IMR-90 (cell line): ENCODE results near the gene ABHD1. TPM values are rescaled to one million over a fixed set of nuclear protein-coding genes. Genes with fewer than 3 reads are reported as not detected.

Experiments
- ATAC-seq: fragments of 200-7000 bp; cut with Tn5 transposase; 2 replicates; pipeline ENCODE4 v1.9.1; 2020; ENCODE audit warnings: low read depth, mild to moderate bottlenecking, moderate library complexity
- BruUV-seq: library from RNA; stranded (reverse); fragments of 400-500 nt; replicated peaks from 2 replicates; lab custom pipeline; 2021; lab: Mats Ljungman, UMichigan
- CTCF ChIA-PET: fragments of 300-600 bp; formaldehyde crosslinking; extraction: SDS; loops from one replicate; lab custom pipeline; 2021; ENCODE audit warnings: antibody characterized with exemption; lab: Yijun Ruan, JAX
- POLR2A ChIA-PET: fragments of 300-600 bp; sonication (Branson Sonifier 250); formaldehyde crosslinking; loops from one replicate; lab custom pipeline; 2022; ENCODE audit warnings: antibody characterized with exemption; ENCODE audit not compliant: unreplicated experiment; lab: Charles Lee
- DNase-seq: peaks from one replicate; pipeline ENCODE4 v3.0.0; 2013
- H2AFZ ChIP-seq: replicated peaks from 2 replicates; pipeline ENCODE3; 2013; ENCODE audit warnings: low read length, mild to moderate bottlenecking; ENCODE audit not compliant: poor library complexity
- H2AK5ac ChIP-seq: 2 replicates; pipeline ENCODE4 v1.6.1; 2013; ENCODE audit warnings: low read depth, low read length, inconsistent platforms
- H2AK9ac ChIP-seq: replicated peaks from 2 replicates; pipeline ENCODE3; 2013; ENCODE audit warnings: mild to moderate bottlenecking, low read depth, low read length, moderate library complexity; ENCODE audit not compliant: poor library complexity
- H2BK120ac ChIP-seq: 2 replicates; pipeline ENCODE4 v1.6.1; 2013; ENCODE audit warnings: low read depth, low read length, inconsistent platforms
- H2BK15ac ChIP-seq: 3 replicates; pipeline ENCODE4 v1.6.1; 2013; ENCODE audit warnings: low read depth, low read length, inconsistent platforms
- H2BK20ac ChIP-seq: 2 replicates; pipeline ENCODE4 v1.6.1; 2013; ENCODE audit warnings: low read depth, mild to moderate bottlenecking, inconsistent platforms, low read length, moderate library complexity
- H2BK5ac ChIP-seq: 2 replicates; pipeline ENCODE4 v1.6.1; 2013; ENCODE audit warnings: mild to moderate bottlenecking, low read depth, low read length, inconsistent platforms; ENCODE audit not compliant: poor library complexity, severe bottlenecking
- H3K14ac ChIP-seq: replicated peaks from 2 replicates; pipeline ENCODE4 v1.6.1; 2013; ENCODE audit warnings: low read depth, low read length, inconsistent platforms
- H3K18ac ChIP-seq: 2 replicates; pipeline ENCODE4 v1.6.1; 2013; ENCODE audit warnings: low read depth, low read length, control low read depth
- H3K23ac ChIP-seq: 2 replicates; pipeline ENCODE4 v1.6.1; 2013; ENCODE audit warnings: low read depth, low read length, inconsistent platforms
- H3K27ac ChIP-seq: 2 replicates; pipeline ENCODE4 v1.5.1; 2013; ENCODE audit warnings: mild to moderate bottlenecking, control low read depth, low read length; ENCODE audit not compliant: insufficient read depth
- H3K27me3 ChIP-seq: 2 replicates; pipeline ENCODE4 v1.6.1; 2013; ENCODE audit warnings: low read length; ENCODE audit not compliant: control insufficient read depth, insufficient read depth
- H3K36me3 ChIP-seq: 2 replicates; pipeline ENCODE4 v1.6.1; 2013; ENCODE audit warnings: low read length, mixed read lengths; ENCODE audit not compliant: control insufficient read depth, insufficient read depth
- H3K4ac ChIP-seq: 2 replicates; pipeline ENCODE4 v1.6.1; 2013; ENCODE audit warnings: low read depth, low read length, inconsistent platforms
- H3K4me1 ChIP-seq: 2 replicates; pipeline ENCODE4 v1.6.1; 2013; ENCODE audit warnings: low read length, mixed read lengths; ENCODE audit not compliant: control insufficient read depth, insufficient read depth
- H3K4me2 ChIP-seq: 2 replicates; pipeline ENCODE4 v1.6.1; 2013; ENCODE audit warnings: low read depth, mild to moderate bottlenecking, control low read depth, low read length, moderate library complexity
- H3K4me3 ChIP-seq: 2 replicates; pipeline ENCODE4 v1.5.1; 2013; ENCODE audit warnings: low read depth, mild to moderate bottlenecking, control low read depth, low read length, moderate library complexity; ENCODE audit not compliant: insufficient read depth
- H3K56ac ChIP-seq: 2 replicates; pipeline ENCODE4 v1.6.1; 2013; ENCODE audit warnings: low read length, inconsistent platforms; ENCODE audit not compliant: insufficient read depth; ENCODE audit errors: extremely low read depth
- H3K79me1 ChIP-seq, 2 experiments: 2 replicates each; pipeline ENCODE4 v1.6.1; 2013; ENCODE audit warnings: low read length in 2 of 2, inconsistent platforms in 1 of 2, low read depth in 1 of 2
- H3K9ac ChIP-seq: 2 replicates; pipeline ENCODE4 v1.6.1; 2013; ENCODE audit warnings: low read depth, low read length, control low read depth
- H3K9me1 ChIP-seq: 2 replicates; pipeline ENCODE4 v1.6.1; 2013; ENCODE audit warnings: low read length, inconsistent platforms; ENCODE audit not compliant: insufficient read depth
- H3K9me3 ChIP-seq: 2 replicates; pipeline ENCODE4 v1.6.1; 2013; ENCODE audit warnings: low read length; ENCODE audit not compliant: control insufficient read depth, insufficient read depth
- H4K20me1 ChIP-seq: 2 replicates; pipeline ENCODE4 v1.6.1; 2013; ENCODE audit warnings: low read length, inconsistent platforms; ENCODE audit not compliant: insufficient read depth
- H4K5ac ChIP-seq: 2 replicates; pipeline ENCODE4 v1.6.1; 2013; ENCODE audit warnings: mild to moderate bottlenecking, low read depth, low read length, control low read depth
- H4K8ac ChIP-seq, 2 experiments: 2 replicates each; pipeline ENCODE4 v1.6.1; 2013; ENCODE audit warnings: low read depth in 2 of 2, low read length in 2 of 2, control low read depth in 1 of 2, inconsistent platforms in 1 of 2
- H4K91ac ChIP-seq: 2 replicates; pipeline ENCODE4 v1.6.1; 2013; ENCODE audit warnings: low read depth, low read length, inconsistent platforms; ENCODE audit not compliant: insufficient read depth
- CEBPB ChIP-seq: IDR thresholded peaks from 2 replicates; pipeline ENCODE4 v1.6.1; 2012; ENCODE audit warnings: low read depth, low read length, improper control_type of control experiment
- ELK1 ChIP-seq: fragments of 150-350 bp; IDR thresholded peaks from 2 replicates; pipeline ENCODE4 v1.6.1; 2016; ENCODE audit warnings: low read depth, mild to moderate bottlenecking, low read length, moderate library complexity, borderline replicate concordance
- MAZ ChIP-seq: IDR thresholded peaks from 2 replicates; pipeline ENCODE4 v1.6.1; 2012; ENCODE audit warnings: low read depth, mild to moderate bottlenecking, low read length, improper control_type of control experiment, moderate library complexity, borderline replicate concordance
- POLR2A ChIP-seq: IDR thresholded peaks from 2 replicates; pipeline ENCODE4 v1.6.1; 2012; ENCODE audit warnings: mild to moderate bottlenecking, low read depth, low read length
- RAD21 ChIP-seq: IDR thresholded peaks from 2 replicates; pipeline ENCODE4 v1.6.1; 2012; ENCODE audit warnings: low read length, improper control_type of control experiment
- SMC3 ChIP-seq: fragments of 150-350 bp; IDR thresholded peaks from 2 replicates; pipeline ENCODE4 v1.6.1; 2016; ENCODE audit warnings: low read depth, mild to moderate bottlenecking, antibody characterized with exemption, low read length, moderate library complexity
- USF2 ChIP-seq: fragments of 150-350 bp; IDR thresholded peaks from 2 replicates; pipeline ENCODE4 v1.6.1; 2017; ENCODE audit warnings: mild to moderate bottlenecking, antibody characterized with exemption, low read length, low read depth
- WGBS, 2 experiments: methylation state at CpG; one replicate each; pipeline versions ENCODE4 v1.1.5 to v1.1.7; 2013; ENCODE audit warnings: missing lambda C conversion rate in 2 of 2; ENCODE audit not compliant: insufficient read length in 1 of 2; ENCODE audit errors: extremely low coverage in 2 of 2; 5-methylcytosine and 5-hydroxymethylcytosine counted together
- dilution Hi-C: fragments of 300-500 bp; cut with HindIII; formaldehyde crosslinking; loops from one replicate; pipeline ENCODE4 v1.14.3; 2018; ENCODE audit warnings: low sequenced_read_pairs; ENCODE audit not compliant: unreplicated experiment
- in situ Hi-C: fragments of 300-500 bp; cut with MboI; formaldehyde crosslinking; loops from 3 replicates; pipeline ENCODE4 v1.14.3; 2019; ENCODE audit warnings: low sequenced_read_pairs, inconsistent platforms, mixed read lengths
- intact Hi-C: fragments of 100-400 bp; cut with micrococcal nuclease; formaldehyde crosslinking; loops from 2 replicates; pipeline ENCODE4 v1.10.0; 2022
- polyA plus RNA-seq, 3 experiments: library from polyadenylated mRNA; depleted of rRNA; stranded (reverse); fragments of >200 nt; gene quantifications; 2 replicates each; pipeline ENCODE4 v1.2.3, GENCODE V29; 2012; ENCODE audit warnings: low replicate concordance in 1 of 3
- total RNA-seq: library from RNA; depleted of rRNA; stranded (reverse); fragments of >200 nt; gene quantifications from 2 replicates; pipeline ENCODE4 v1.2.3, GENCODE V29; 2012

Gene ABHD1
- total and polyA plus RNA-seq, 2 of the 4 experiments (the other 2 are of a cell fraction): 0.24 TPM; not detected in 1

GRCh38 chr2:27077231-27077630 lies 46.4 kb upstream of the ABHD1 start:
- H3K27me3 ChIP-seq: no peaks in the 10 kb centered on the region
- WGBS, 2 experiments: 100% methylated on average over 3 of the region's 7 CpGs; no CpG with 5 or more reads in 1 of the 2 experiments
- dilution Hi-C loops: no loop called here
- H3K4me1 ChIP-seq: peaks cover 36% of the 10 kb centered on the region
- H3K9ac ChIP-seq: no peak overlapping the region
- H3K18ac ChIP-seq: peak overlapping the region; percentile 11; the same call in 1 of the 2 replicates
- no peak overlapping the region for H3K56ac ChIP-seq
- no peaks in the 10 kb centered on the region for H3K9me3 ChIP-seq
- H2BK20ac ChIP-seq: peak overlapping the region; percentile 59
- peak overlapping the region; percentile 79 for H2BK120ac ChIP-seq
- no TSS peak for BruUV-seq
- peak overlapping the region; percentile 73 for H3K4ac ChIP-seq
- H3K14ac ChIP-seq: peak overlapping the region; percentile 29
- H3K36me3 ChIP-seq: peaks cover 13% of the 10 kb centered on the region; the same call in 1 of the 2 replicates
- no peak overlapping the region for H2AFZ ChIP-seq
- H4K20me1 ChIP-seq: peaks cover 14% of the 10 kb centered on the region
- peak overlapping the region; percentile 2 for H2BK5ac ChIP-seq
- TF ChIP-seq SMC3 (no peak), RAD21 (no peak), USF2 (no peak), ELK1 (no peak), POLR2A (no peak), CEBPB (no peak), MAZ (no peak)
- peak overlapping the region; percentile 11; the same call in 1 of the 2 replicates for H4K5ac ChIP-seq
- POLR2A ChIA-PET: interaction anchor here (0.5 kb wide), 1 partner anchor 350 kb away, joined by 3 read pairs; no protein-coding TSS in a partner anchor
- in situ Hi-C loops: no loop called here
- CTCF ChIA-PET: interaction anchor here (0.5 to 1.3 kb wide), 2 partner anchors 231 to 1319 kb away, joined by 3 read pairs; no protein-coding TSS in a partner anchor
- peak overlapping the region; percentile 73 for H2AK9ac ChIP-seq
- H3K79me1 ChIP-seq: peaks cover 3 to 39% of the 10 kb centered on the region in 2 experiments; a peak in 3 of 4 replicates
- intact Hi-C loops: no loop called here
- H2BK15ac ChIP-seq: peak overlapping the region; percentile 78; the same call in 2 of the 3 replicates
- 0 out of 2 replicates have a peak overlapping the region, but pooled peaks have one; percentile 2 for H3K27ac ChIP-seq
- peak overlapping the region; percentile 17; the same call in 1 of the 2 replicates for H3K23ac ChIP-seq
- H3K4me3 ChIP-seq: no peak overlapping the region
- no peak overlapping the region for H3K4me2 ChIP-seq
- H4K8ac ChIP-seq: peak overlapping the region in 1 of 2 experiments; percentile 70; a peak in 2 of 4 replicates
- H4K91ac ChIP-seq: peak overlapping the region; percentile 37
- H2AK5ac ChIP-seq: peak overlapping the region; percentile 96
- ATAC-seq (no peak), DNase-seq (no peak)
- H3K9me1 ChIP-seq: peaks cover 15% of the 10 kb centered on the region; the same call in 1 of the 2 replicates
